ENCODE data around the gene POU2F1.

The POU2F1 gene

GRCh38 chr1:167262836-167263235 lies 42.1 kb downstream of the POU2F1 start:
- H3K27ac ChIP-seq (replicated peaks; ENCODE audit: low read length) = no peak overlapping the region

GRCh38 chr1:167263344-167263743 lies 42.7 kb downstream of the POU2F1 start:
- Histone ChIP-seq H3K4me2 (ENCODE audit: insufficient read depth, low read length, poor library complexity, severe bottlenecking) (no peak overlapping the region), H2BK15ac (ENCODE audit: low read length) (no peak overlapping the region), H2BK12ac (ENCODE audit: low read length) (no peak overlapping the region), H3K27me3 (ENCODE audit: control insufficient read depth in 3 of 3, insufficient read depth in 3 of 3, low read depth in 1 of 3, low read length in 3 of 3) (no peaks in the 10 kb centered on the region), H2AK5ac (ENCODE audit: low read depth, low read length) (no peak overlapping the region), H3K79me1 (ENCODE audit: low read depth, low read length) (peaks cover 2% of the 10 kb centered on the region), H3K18ac (ENCODE audit: low read length) (no peak overlapping the region), H2AFZ (ENCODE audit: low read length) (no peak overlapping the region), H3K23ac (ENCODE audit: low read depth, low read length, poor library complexity) (no peak overlapping the region), H4K8ac (ENCODE audit: low read depth, low read length) (no peak overlapping the region), H3K36me3 (replicated peaks in 1 of 2; ENCODE audit: control insufficient read depth in 2 of 2, insufficient read depth in 2 of 2, low read length in 2 of 2) (no peaks in the 10 kb centered on the region), H3K4ac (ENCODE audit: low read length) (no peak overlapping the region), H3K4me3 (ENCODE audit: low read length in 2 of 2) (no peak overlapping the region), H3K27ac (replicated peaks; ENCODE audit: low read length) (no peak overlapping the region), H3K4me1 (ENCODE audit: control insufficient read depth in 2 of 2, insufficient read depth in 1 of 2, low read depth in 1 of 2, low read length in 2 of 2) (peaks cover 0 to 2% of the 10 kb centered on the region in 2 donors), H3K9me3 (replicated peaks in 1 of 2; ENCODE audit: control insufficient read depth in 2 of 2, insufficient read depth in 1 of 2, low read depth in 1 of 2, low read length in 2 of 2) (no peaks in the 10 kb centered on the region), H2BK120ac (ENCODE audit: low read depth, low read length) (no peak overlapping the region), H4K91ac (ENCODE audit: low read depth, low read length, poor library complexity) (no peak overlapping the region), H3K14ac (ENCODE audit: low read length) (no peak overlapping the region), H3K9ac (ENCODE audit: low read depth, low read length, poor library complexity) (no peak overlapping the region), H2BK5ac (ENCODE audit: low read length) (no peak overlapping the region)
- no peak for DNase-seq (ENCODE audit: low spot score)
- WGBS, 2 donors (ENCODE audit: extremely low coverage in 2 of 2, insufficient read length in 2 of 2, insufficient replicate concordance in 1 of 2) = no CpG with 5 or more reads among the region's 8 CpGs

More at GRCh38 chr1:167262836-167263235, 42.1 kb downstream of the POU2F1 start:
- Histone ChIP-seq H2AK5ac (ENCODE audit: low read depth, low read length) (no peak overlapping the region), H3K79me1 (ENCODE audit: low read depth, low read length) (peaks cover 2% of the 10 kb centered on the region), H3K9me3 (replicated peaks in 1 of 2; ENCODE audit: control insufficient read depth in 2 of 2, insufficient read depth in 1 of 2, low read depth in 1 of 2, low read length in 2 of 2) (no peaks in the 10 kb centered on the region), H3K4ac (ENCODE audit: low read length) (no peak overlapping the region), H3K18ac (ENCODE audit: low read length) (no peak overlapping the region), H3K27me3 (ENCODE audit: control insufficient read depth in 3 of 3, insufficient read depth in 3 of 3, low read depth in 1 of 3, low read length in 3 of 3) (no peaks in the 10 kb centered on the region), H3K14ac (ENCODE audit: low read length) (no peak overlapping the region), H2BK12ac (ENCODE audit: low read length) (no peak overlapping the region), H3K36me3 (replicated peaks in 1 of 2; ENCODE audit: control insufficient read depth in 2 of 2, insufficient read depth in 2 of 2, low read length in 2 of 2) (no peaks in the 10 kb centered on the region), H2BK15ac (ENCODE audit: low read length) (no peak overlapping the region), H2BK5ac (ENCODE audit: low read length) (no peak overlapping the region), H3K23ac (ENCODE audit: low read depth, low read length, poor library complexity) (no peak overlapping the region), H2AFZ (ENCODE audit: low read length) (no peak overlapping the region), H4K91ac (ENCODE audit: low read depth, low read length, poor library complexity) (no peak overlapping the region), H3K4me1 (ENCODE audit: control insufficient read depth in 2 of 2, insufficient read depth in 1 of 2, low read depth in 1 of 2, low read length in 2 of 2) (no peaks in the 10 kb centered on the region), H3K4me2 (ENCODE audit: insufficient read depth, low read length, poor library complexity, severe bottlenecking) (no peak overlapping the region), H3K9ac (ENCODE audit: low read depth, low read length, poor library complexity) (no peak overlapping the region), H2BK120ac (ENCODE audit: low read depth, low read length) (no peak overlapping the region), H4K8ac (ENCODE audit: low read depth, low read length) (no peak overlapping the region), H3K4me3 (ENCODE audit: low read length in 2 of 2) (no peak overlapping the region)
- DNase-seq (ENCODE audit: low spot score) = no peak

- Histone ChIP-seq H3K4me1 (ENCODE audit: control insufficient read depth in 2 of 2, insufficient read depth in 1 of 2, low read depth in 1 of 2, low read length in 2 of 2) (peaks cover 0 to 4% of the 10 kb centered on the region in 2 donors), H4K8ac (ENCODE audit: low read depth, low read length) (no peak overlapping the region), H2BK15ac (ENCODE audit: low read length) (no peak overlapping the region), H2BK5ac (ENCODE audit: low read length) (no peak overlapping the region), H3K14ac (ENCODE audit: low read length) (no peak overlapping the region), H4K91ac (ENCODE audit: low read depth, low read length, poor library complexity) (no peak overlapping the region), H3K36me3 (replicated peaks in 1 of 2; ENCODE audit: control insufficient read depth in 2 of 2, insufficient read depth in 2 of 2, low read length in 2 of 2) (no peaks in the 10 kb centered on the region), H3K18ac (ENCODE audit: low read length) (no peak overlapping the region), H3K27me3 (ENCODE audit: control insufficient read depth in 3 of 3, insufficient read depth in 3 of 3, low read depth in 1 of 3, low read length in 3 of 3) (no peaks in the 10 kb centered on the region), H3K9ac (ENCODE audit: low read depth, low read length, poor library complexity) (no peak overlapping the region), H3K4me3 (ENCODE audit: low read length in 2 of 2) (no peak overlapping the region), H2BK12ac (ENCODE audit: low read length) (no peak overlapping the region), H3K4ac (ENCODE audit: low read length) (no peak overlapping the region), H3K79me1 (ENCODE audit: low read depth, low read length) (peaks cover 2% of the 10 kb centered on the region), H2BK120ac (ENCODE audit: low read depth, low read length) (no peak overlapping the region), H3K4me2 (ENCODE audit: insufficient read depth, low read length, poor library complexity, severe bottlenecking) (no peak overlapping the region), H3K27ac (replicated peaks; ENCODE audit: low read length) (no peak overlapping the region), H2AK5ac (ENCODE audit: low read depth, low read length) (no peak overlapping the region), H2AFZ (ENCODE audit: low read length) (no peak overlapping the region), H3K23ac (ENCODE audit: low read depth, low read length, poor library complexity) (no peak overlapping the region), H3K9me3 (replicated peaks in 1 of 2; ENCODE audit: control insufficient read depth in 2 of 2, insufficient read depth in 1 of 2, low read depth in 1 of 2, low read length in 2 of 2) (no peaks in the 10 kb centered on the region)
- no peak for DNase-seq (ENCODE audit: low spot score)
These were observed 43.3 kb downstream of the POU2F1 start for GRCh38 chr1:167263819-167264464.

GRCh38 chr1:167266965-167267364 lies 46.3 kb downstream of the POU2F1 start:
- Histone ChIP-seq H2AFZ (ENCODE audit: low read length) (no peak overlapping the region), H3K23ac (ENCODE audit: low read depth, low read length, poor library complexity) (no peak overlapping the region), H3K9me3 (replicated peaks in 1 of 2; ENCODE audit: control insufficient read depth in 2 of 2, insufficient read depth in 1 of 2, low read depth in 1 of 2, low read length in 2 of 2) (no peaks in the 10 kb centered on the region), H3K18ac (ENCODE audit: low read length) (no peak overlapping the region), H2BK5ac (ENCODE audit: low read length) (no peak overlapping the region), H3K9ac (ENCODE audit: low read depth, low read length, poor library complexity) (no peak overlapping the region), H3K4ac (ENCODE audit: low read length) (no peak overlapping the region), H3K4me3 (ENCODE audit: low read length in 2 of 2) (no peak overlapping the region), H3K4me1 (ENCODE audit: control insufficient read depth in 2 of 2, insufficient read depth in 1 of 2, low read depth in 1 of 2, low read length in 2 of 2) (peaks cover 2 to 12% of the 10 kb centered on the region in 2 donors), H3K79me1 (ENCODE audit: low read depth, low read length) (no peaks in the 10 kb centered on the region), H3K27ac (replicated peaks; ENCODE audit: low read length) (no peak overlapping the region), H2BK15ac (ENCODE audit: low read length) (no peak overlapping the region), H3K36me3 (replicated peaks in 1 of 2; ENCODE audit: control insufficient read depth in 2 of 2, insufficient read depth in 2 of 2, low read length in 2 of 2) (no peaks in the 10 kb centered on the region), H3K27me3 (ENCODE audit: control insufficient read depth in 3 of 3, insufficient read depth in 3 of 3, low read depth in 1 of 3, low read length in 3 of 3) (no peaks in the 10 kb centered on the region), H4K8ac (ENCODE audit: low read depth, low read length) (no peak overlapping the region), H2BK12ac (ENCODE audit: low read length) (no peak overlapping the region), H2BK120ac (ENCODE audit: low read depth, low read length) (no peak overlapping the region), H3K14ac (ENCODE audit: low read length) (no peak overlapping the region), H3K4me2 (ENCODE audit: insufficient read depth, low read length, poor library complexity, severe bottlenecking) (no peak overlapping the region), H4K91ac (ENCODE audit: low read depth, low read length, poor library complexity) (no peak overlapping the region), H2AK5ac (ENCODE audit: low read depth, low read length) (no peak overlapping the region)
- no peak for DNase-seq (ENCODE audit: low spot score)
